Endometrium (tissue), 2 donors: ENCODE data around the gene OTOS.

ENCODE experiments used
- FAIRE-seq: peaks from 2 replicates; lab custom pipeline; 2012; peaks lifted over from hg19 to GRCh38; lab: Jason Lieb, UNC
- donor health status: control.
- donor health status: control.

The OTOS gene

DNA sequence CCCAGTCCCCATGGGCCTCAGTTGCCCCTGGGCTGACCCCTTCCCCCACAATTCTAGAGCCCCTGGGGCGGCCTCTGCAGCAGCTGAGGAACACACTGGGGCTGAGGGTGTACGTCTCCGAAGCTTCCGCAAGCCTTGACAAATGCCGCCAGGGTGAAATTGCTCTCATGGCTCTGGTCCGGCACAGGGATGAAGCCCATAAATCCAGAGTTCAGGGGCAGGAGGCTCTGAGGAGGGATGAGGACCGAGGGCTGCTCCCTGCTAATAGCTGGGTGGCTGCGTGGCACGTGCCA is 27.1 kb upstream of the OTOS start:
- no peak for FAIRE-seq

DNA sequence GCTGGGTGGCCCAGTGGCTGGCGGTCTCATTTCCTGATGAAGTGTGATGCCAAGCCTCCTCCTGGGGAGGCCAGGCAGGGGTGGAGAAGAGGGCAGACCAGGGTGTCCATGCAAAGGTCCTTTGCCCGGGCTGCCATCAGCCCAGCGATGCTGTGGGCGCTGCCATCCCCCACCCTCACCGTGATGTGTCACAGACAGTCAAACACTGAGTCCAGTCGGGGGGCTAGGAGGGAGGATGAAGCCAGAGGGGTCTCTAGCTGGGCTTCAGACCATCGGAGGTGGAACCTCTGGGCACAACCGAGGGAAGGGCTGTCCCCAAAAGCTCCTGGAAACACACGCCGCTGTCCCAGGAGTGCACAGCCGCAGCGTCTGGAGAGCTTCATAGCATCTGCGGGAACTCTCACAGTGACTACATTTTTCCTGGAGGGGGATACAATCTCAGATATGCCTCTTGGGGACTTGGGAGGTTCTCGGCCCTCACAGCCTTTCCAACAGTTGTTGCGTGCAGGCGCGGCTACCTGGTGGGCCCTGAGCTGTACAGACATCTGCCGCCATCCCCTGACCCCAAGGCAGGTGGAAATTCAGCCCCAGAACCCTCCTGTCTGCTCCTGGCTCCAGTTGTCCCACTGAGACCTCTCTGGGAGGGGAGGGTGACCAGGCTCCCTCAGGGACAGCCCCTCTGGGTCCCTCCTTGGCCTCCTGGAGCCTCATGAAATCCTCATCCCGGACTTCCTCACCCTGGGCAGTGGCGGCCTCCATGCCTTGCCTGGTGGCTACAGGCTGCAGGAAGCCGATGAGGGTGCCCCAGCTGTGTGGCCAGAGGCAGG is 26.5 kb upstream of the OTOS start:
- FAIRE-seq = no peak

DNA sequence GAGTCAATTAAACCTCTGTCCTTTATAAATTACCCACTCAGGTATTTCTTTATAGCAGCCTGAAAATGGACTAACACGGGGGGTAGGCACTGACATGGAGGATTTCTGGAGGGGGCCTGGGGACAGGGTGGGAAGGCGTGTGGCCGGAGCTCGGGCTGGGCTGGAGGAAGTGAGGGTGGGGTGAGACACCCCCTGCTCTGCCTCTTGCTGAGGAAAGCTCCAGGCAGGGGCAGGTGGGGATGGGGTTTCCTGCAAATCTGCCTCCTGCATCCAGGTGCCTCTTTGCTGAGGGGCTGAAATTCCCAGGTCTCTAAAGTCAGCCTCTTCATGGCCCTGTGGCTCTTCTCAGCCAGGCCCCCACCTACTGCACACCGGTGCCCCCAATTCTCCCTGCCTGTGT is 25.7 kb upstream of the OTOS start:
- FAIRE-seq = no peak

DNA sequence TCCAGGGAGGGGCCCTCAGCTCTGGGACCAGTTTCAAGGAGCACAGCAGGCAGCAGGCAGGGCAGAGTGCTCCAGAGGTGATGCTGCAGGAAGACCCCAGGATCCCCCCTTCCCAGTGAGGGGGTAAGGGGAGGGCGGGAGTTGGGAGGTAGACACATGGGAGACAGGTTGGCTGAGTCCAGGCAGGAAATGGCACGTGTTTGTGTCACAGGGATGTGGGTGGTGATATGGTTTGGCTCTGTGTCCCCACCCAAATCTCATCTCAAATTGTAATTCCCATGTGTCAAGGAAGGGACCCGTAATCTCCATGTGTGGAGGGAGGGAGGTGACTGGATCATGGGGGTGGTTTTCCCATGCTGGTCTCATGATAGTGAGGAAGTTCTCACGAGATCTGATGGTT is 25.2 kb upstream of the OTOS start:
- FAIRE-seq = no peak

DNA sequence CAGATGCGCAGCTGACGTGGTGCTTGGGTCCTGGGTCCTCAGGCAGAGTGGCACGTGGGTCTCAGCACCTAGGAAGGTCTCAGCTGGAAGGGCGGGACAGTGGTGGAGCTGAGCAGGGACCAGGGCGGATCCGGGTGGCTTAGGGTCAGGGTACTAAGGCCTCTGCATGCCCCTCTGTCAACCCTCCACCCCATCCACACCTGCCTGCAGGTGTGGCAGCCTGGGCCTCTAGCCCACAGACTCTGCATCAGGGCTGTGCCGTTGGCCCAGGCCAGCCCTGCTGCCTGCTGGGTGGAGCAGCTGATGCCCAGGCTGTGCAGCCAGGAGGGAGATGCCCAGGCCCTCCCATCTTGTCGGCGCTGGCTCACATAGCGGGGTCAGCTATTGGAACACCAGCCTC is 24.6 kb upstream of the OTOS start:
- FAIRE-seq = no peak

DNA sequence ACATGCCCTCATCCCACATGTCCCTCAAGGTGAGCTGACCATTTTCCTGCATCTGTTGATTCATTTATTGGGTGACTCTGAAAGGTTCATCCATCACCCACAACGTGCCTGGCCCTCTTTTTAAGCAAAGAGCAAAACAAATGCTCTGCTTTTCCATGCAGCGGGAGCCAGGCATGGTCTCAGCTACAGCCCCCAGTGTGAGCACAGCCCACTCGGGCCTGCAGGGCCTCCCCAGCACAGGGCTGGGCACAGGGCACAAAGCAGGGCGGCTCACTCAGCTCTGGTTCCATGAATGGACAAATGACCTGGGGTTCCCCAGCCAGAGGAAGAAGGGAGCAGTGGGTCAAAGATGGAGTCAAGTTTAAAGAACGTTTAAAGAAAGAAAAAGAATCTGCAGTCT is 24.1 kb upstream of the OTOS start:
- no peak for FAIRE-seq

DNA sequence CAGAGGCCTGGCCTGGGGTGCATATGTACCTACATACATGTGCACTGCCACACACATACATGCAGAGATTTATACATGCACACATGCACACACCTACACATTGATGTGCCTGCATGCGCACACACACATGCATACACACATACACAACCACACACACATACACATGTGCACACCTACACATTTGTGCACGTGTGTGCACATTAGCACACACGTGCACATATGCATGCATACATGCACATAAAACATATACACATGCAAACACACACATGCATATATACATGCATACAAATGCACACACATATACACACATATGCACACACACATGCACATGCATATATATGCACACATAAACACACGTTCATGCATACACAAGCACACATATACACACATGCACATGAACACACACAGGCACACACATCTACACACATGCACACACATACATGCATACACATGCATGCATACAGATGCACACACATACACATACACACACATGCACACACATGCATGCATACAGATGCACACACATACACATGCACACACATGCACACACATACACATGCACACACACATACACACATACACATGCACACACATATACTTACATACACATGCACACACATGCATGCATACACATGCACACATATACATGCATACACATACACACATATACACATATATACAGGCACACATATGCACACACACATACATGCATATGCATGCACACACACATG is 23.6 kb upstream of the OTOS start:
- FAIRE-seq = no peak

DNA sequence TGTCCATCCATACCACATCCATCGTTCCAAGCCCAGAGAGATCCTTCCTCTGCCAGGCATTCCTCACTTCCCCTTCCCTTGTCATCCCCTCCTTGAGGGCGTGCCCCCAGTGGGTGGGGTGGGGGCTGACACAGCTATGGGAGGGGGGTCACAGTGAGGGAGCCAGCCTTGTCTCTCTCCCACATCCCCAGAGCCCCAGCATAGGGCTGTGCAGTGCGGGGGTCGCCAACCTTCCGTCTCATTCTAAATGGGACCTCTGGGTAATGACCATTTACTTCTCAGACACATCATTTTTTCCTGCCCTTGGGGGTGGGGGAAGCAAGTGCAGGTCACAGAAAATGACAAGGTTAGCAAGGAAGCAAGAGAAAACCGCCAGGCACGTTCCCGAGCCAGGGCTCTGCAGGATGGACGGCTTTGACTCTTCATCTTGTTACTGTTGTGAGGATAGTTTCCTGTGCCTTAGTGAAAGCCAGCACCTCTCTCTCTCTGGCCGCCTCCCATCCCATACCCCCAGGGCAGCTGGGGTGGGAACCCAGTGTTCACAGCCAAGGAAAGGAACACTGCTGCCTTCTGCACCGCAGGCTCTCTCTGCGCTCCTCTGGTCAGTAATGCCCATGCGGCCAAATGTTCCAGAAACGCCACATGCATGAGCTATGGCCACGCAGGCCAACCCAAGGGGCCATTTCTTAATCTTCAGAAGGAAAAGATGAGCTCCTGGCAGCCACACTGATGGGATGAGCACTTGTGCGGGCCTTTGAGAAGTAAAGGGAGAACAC is 22.7 kb upstream of the OTOS start:
- no peak for FAIRE-seq

DNA sequence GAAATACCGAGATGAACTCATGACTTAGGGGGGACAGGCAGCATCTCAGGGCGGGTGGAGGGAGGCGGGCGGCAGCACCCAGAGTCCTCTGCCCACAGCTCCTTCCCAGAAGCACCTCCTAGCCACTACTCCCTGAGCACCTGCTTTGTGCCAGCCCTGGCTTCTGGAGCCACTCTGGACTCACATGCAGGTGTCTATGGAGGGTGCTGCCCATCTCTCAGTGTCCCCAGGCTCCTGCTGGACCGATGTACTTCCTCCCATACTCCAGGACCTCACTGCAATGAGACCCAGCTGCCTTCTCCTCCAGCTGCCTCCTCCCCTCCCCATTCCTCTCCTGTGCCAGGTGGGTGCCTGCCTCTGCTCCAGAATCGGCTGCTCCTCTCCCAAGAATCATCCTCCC is 22.1 kb upstream of the OTOS start:
- FAIRE-seq = no peak

DNA sequence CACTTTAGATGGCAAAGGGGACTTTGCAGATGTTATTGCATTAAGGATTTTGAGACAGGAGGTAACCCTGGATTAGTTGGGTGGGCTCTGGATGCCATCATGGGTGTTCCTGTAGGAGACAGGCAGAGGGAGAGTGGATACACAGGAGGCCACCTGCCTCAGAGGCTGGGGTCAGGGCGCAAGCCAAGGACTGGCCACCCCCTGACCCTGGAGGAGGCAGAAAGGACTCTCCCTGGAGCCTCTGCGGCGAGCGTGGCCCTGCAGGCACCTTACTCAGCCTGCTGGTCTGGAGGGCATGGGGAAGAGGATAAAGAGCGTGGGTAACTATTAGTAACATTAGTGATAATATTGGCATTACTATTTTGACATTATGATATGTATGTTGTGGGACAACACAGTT is 21.6 kb upstream of the OTOS start:
- FAIRE-seq = no peak

DNA sequence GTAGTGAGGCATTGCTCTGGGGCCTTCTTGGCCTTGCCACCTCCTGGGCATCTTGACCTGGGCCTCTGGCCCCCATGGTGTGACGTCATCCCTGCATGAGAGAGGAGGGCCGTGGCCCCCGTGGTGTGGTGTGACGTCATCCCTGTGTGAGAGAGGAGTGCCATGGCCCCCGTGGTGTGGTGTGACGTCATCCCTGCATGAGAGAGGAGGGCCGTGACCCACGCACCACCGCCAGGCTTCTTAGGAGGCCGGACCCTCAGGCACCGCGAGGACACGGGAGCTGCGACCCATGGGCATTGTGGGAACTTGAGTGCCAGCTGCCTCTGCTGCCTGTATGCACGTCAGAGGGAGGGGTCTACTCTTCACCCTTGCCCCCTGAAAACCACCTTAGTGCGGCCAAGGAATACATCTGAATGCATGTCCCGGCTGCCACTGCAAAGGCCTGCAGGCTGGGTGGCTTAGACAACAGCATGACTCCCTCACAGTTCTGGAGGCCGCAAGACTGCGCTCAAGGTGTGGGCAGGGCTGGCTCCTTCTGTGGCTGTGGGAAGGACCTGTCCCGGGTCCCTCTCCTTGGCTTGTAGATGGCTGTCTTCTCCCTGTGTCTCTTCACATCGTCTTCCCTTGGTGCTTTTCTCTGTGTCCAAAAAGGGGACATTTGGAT is 20.8 kb upstream of the OTOS start:
- FAIRE-seq = no peak

DNA sequence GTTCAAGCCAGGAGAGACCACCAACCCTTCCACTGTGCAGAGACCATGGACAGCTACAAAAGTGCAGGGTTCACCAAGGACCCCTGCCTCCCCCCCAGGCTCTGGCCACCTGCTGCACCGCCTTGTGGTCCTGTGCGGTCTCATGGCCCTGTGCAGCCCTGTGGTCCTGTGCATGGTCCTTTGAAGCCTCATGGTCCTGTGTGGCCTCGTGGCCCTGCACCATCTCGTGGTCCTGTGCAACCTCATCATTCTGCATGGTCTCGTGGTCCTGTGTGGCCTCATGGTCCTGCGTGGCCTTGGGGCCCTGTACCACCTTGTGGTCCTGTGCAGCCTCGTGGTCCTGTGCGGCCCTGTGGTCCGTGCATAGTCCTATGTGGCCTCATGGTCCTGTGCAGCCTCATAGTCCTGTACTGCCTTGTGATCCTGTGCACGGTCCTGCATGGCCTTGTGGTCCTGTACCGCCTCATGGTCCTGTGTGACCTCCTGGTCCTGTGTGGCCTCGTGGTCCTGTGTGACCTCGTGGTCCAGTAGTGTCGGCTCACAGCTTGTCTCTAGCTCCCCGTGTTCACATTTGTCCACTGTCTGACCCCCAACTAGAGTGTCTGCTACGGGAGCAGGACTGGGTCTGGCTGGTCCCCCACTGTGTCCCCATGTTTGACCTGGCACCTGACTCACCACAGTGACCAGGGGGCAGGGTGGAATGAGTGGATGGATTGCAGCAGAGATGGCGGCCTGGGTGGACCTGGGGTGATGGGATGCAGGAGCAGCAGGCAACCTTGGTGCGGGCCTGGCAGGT is 20.0 kb upstream of the OTOS start:
- FAIRE-seq = no peak

DNA sequence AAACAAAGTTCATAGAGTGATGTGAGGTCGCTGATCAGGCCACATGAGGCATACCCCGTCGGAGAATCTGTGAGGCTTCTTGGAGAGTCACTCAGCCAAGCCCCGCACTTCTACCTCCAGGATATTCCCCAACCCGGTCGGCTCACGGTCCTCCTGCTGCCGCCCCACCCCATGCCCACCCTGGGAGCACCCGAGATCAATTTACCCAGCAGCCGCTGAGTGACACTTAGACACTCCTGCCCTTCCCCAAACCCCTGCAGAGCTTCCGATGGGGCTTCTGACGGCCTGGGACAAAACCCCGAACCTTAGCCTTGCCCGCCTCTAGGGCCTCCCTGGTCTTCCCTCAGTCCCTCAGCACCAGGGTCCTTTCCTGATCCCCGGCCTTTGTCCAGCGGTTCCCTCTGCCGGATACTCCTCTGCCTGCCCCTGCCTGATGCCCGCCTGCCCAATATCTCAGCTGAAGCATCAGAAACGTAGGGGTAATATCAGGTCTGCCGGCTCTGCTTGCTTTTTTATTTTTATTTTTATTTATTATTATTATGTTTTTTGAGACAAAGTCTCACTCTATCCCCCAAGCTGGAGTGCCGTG is 18.9 kb upstream of the OTOS start:
- no peak for FAIRE-seq

DNA sequence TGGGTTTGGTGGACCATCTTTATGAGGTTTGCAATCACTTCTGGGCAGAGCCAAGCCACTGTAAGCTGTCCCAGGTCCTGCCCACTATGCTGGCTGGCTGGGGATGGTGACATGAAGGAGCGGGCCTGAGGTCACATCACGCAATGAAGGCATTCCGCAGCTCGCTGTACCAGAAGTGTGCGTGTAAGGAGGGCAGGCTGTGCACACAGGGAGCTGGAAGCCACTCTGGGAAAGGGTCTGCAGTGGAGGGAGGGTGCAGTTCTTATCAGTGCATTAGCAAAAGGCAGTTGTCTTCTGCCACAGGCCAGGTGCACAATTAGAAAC is 16.7 kb upstream of the OTOS start:
- no peak for FAIRE-seq

DNA sequence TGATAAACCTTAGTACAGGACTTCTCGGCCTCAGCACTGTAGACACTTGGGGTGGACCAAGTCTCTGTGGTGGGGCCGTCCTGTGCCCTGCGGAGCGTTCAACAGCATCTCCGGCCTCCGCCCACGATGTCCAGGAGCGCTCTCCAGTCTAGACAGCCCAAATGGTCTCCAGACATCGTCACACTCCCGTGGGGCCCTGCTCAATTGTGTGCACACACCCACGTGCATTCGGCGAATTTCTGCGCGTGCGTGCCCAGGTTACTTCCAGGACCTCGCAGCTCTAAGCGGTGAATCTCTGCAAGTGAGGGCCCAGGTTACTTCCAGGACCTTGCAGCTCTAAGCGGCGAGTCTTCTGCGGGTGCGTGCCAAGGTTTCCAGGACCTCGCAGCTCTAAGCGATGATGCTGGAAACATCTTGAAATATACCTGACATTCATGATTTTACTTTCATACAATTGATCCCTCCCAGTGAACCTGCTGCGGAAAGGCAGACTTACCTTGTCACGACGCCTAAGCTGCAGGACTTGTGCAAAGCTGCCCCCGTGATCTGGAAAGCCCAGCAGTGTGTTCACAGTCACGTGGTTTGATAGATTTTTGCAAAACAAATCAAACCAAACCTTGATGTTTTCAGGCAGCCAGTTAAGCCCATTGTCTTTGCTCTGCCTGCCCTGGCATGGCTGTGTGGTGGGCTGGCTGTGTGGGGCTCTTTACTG is 16.1 kb upstream of the OTOS start:
- no peak for FAIRE-seq

DNA sequence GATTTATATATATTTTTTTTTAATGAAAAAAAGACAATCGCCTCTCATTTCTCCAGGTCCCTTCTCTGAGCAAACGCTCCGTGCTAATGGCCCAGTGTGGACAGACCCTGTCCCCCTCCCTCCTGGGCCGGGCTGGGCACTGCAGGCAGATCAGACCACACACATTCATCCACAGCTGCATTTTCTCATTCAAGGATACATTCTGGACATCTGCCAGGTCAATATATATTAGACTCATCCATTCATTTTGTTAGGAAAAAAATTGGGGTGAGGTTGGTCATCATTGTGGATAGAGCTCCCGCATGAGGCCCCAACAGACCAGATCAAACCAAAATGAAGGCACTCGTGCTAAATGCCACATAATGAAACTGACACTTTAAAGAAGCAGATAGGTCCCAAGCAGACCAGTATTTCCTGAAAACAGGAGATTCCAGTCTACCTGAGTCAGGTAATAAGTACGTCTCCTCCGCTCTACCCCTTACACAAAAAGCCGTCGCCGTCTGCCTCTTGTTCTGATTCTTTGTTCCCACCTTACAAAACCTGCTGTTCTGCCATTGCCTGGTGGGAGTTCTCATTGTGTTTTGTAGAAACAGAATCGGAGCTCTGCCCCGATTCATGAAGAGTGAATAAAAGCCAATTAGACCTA is 15.4 kb upstream of the OTOS start:
- FAIRE-seq = no peak

DNA sequence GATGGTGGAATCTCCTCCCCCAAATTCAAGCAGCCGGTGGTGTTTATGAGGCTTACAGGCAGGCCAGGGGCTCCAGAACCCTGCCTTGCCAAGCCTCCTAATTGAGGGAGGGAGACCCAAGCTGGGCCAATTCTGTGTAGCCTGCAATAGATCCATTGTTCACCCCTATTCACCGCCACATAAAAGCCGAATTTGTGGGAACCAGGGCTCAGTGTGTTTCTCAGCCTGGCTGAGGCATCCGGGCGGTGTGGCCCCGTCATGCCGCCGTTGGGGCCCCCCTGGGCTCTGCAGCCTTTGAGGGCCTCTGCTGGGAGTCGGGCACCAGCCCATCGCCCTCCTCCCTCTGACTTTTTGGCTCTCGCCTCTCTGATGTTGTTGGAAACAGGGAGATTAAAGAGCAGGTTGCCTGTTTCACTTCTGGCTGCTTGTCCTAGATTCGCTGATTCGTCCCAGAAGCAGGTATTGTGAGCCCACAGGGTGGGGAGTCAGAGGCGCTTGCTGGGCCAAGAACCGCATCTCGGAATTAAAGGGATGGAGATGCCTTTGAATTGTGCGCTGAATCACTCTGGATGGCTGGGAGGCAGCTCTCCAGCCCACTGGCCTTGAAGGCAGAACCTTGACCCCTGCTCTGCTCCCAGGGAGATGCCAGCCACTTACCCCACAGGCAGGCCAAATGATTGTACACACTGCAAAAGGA is 14.7 kb upstream of the OTOS start:
- no peak for FAIRE-seq

DNA sequence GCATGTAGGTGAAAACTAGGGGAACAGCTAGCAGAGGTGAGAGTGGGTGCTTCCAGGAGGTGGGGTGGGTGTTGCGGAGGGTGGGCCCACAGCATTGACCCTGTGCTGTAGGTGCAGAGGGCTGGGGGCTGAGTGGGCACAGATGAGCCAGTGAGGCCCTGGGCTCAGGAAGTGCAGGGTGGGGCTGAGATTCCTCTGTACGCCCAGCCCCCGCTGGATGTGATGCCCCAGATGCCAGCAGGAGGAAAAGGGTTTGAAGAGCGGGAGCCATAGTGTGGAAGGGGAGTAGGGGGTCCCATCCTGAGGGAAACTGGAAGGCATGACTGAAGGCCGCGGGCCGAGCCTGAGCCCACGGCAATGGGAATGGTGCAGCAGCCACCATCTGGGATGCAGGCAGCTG is 14.1 kb upstream of the OTOS start:
- FAIRE-seq = no peak

DNA sequence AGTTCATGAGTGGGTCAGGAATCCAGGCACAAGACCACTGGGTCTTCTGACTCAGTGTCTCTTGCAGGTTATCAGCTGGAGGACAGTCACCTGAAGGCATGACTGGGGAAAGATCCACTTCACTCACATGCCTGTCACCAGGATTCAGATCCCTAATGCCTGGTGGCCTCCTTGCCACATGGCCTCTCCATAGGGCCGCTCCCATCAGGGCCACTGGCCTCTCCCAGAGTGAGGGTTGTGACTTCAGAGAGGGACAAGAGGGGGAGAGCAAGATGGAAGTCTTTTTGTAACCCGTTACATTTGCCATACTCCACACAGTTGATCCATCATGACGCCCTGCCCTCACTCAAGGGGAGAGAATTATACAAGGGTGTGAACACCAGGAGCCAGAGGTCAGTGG is 13.0 kb upstream of the OTOS start:
- FAIRE-seq = no peak

DNA sequence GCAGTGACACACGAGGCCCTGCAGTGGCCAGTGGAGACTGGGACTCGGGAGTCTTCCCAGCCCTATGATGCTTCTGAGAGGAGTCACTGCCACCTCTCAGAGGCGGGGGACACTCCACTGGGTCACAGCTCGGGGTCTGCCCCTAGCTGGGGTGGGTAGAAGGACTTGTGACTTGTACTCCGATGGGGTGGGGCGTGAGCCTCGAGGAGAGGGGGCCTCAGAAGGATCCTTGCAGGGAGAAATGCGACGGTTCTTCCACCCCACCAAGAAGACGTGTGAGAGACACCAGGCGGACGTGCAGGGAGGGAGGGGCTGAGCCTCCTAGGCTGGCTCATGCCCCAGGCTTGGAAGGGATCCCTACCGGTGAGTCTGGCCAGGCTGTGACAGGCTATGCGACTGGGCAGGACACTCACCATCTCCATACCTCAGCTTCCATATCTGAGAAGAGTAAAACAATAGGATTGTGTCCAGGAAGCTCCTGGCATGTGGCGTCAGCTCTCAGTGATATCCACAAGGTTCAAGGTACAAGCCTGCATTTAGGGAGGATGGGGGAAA is 11.1 kb upstream of the OTOS start:
- FAIRE-seq = no peak
